Liver (tissue), 9 donors: Measurements from ENCODE around the gene DISP3. TPM values are rescaled to one million over a fixed set of nuclear protein-coding genes. Genes with fewer than 3 reads are reported as not detected.
"Not testable (repeated sequence)": the region's sequence is repeated elsewhere in the genome, so short reads cannot be mapped to it uniquely, and the experiment has no call there.

Experiments used
- DNase-seq: peaks from one replicate; pipeline ENCODE4 v3.0.0-alpha.2; 2017; ENCODE audit warnings: low spot score
- H3K27ac ChIP-seq, 2 donors: one replicate each; pipeline ENCODE4 v1.7.0; 2013; ENCODE audit warnings: inconsistent platforms in 2 of 2, low read length in 2 of 2, control low read depth in 1 of 2, low read depth in 1 of 2, mild to moderate bottlenecking in 1 of 2
- H3K27me3 ChIP-seq, 4 donors: one replicate each; pipeline versions ENCODE4 v1.6.1 to v1.7.0; 2013; ENCODE audit warnings: low read length in 3 of 4, inconsistent platforms in 1 of 4, mild to moderate bottlenecking in 1 of 4, moderate library complexity in 1 of 4; ENCODE audit not compliant: control insufficient read depth in 4 of 4, insufficient read depth in 4 of 4
- H3K36me3 ChIP-seq, 4 donors: one replicate each; pipeline versions ENCODE4 v1.6.1 to v1.7.0; 2013; ENCODE audit warnings: low read length in 3 of 4, mild to moderate bottlenecking in 3 of 4, low read depth in 1 of 4, moderate library complexity in 1 of 4; ENCODE audit not compliant: control insufficient read depth in 4 of 4, insufficient read depth in 3 of 4
- H3K4me1 ChIP-seq, 4 donors: one replicate each; pipeline versions ENCODE4 v1.6.1 to v1.7.0; 2013; ENCODE audit warnings: low read length in 3 of 4, mild to moderate bottlenecking in 3 of 4, moderate library complexity in 1 of 4; ENCODE audit not compliant: control insufficient read depth in 4 of 4, insufficient read depth in 4 of 4
- H3K4me3 ChIP-seq, 3 donors: one replicate each; pipeline versions ENCODE4 v1.6.1 to v1.7.0; 2013; ENCODE audit warnings: low read length in 3 of 3, control low read depth in 1 of 3, low read depth in 1 of 3, mild to moderate bottlenecking in 1 of 3
- H3K9ac ChIP-seq, 2 donors: one replicate each; pipeline ENCODE4 v1.7.0; 2013; ENCODE audit warnings: low read length in 2 of 2, mild to moderate bottlenecking in 2 of 2, moderate library complexity in 2 of 2, control low read depth in 1 of 2, low read depth in 1 of 2
- H3K9me3 ChIP-seq, 4 donors: one replicate each; pipeline versions ENCODE4 v1.6.1 to v1.7.0; 2013; ENCODE audit warnings: low read length in 3 of 4; ENCODE audit not compliant: control insufficient read depth in 4 of 4
- EGR1 ChIP-seq, 2 donors: IDR thresholded peaks; 2 replicates each; pipeline ENCODE4 v1.6.1; 2016 to 2018; ENCODE audit warnings: antibody characterized with exemption in 2 of 2, low read depth in 2 of 2
- FOXA1 ChIP-seq: IDR thresholded peaks from 2 replicates; pipeline ENCODE4 v1.6.1; 2016; ENCODE audit warnings: antibody characterized with exemption
- FOXA2 ChIP-seq: IDR thresholded peaks from 2 replicates; pipeline ENCODE4 v1.6.1; 2016; ENCODE audit warnings: antibody characterized with exemption
- GABPA ChIP-seq, 2 donors: IDR thresholded peaks in 1 of 2; conservative IDR thresholded peaks in 1 of 2; 2 replicates each; pipeline ENCODE4 v1.6.1; 2016; ENCODE audit warnings: antibody characterized with exemption in 2 of 2, mild to moderate bottlenecking in 1 of 2, moderate library complexity in 1 of 2
- HNF4A ChIP-seq, 2 donors: conservative IDR thresholded peaks; 2 replicates each; pipeline ENCODE4 v1.6.1; 2016; ENCODE audit warnings: antibody characterized with exemption in 2 of 2, mild to moderate bottlenecking in 2 of 2
- HNF4G ChIP-seq: IDR thresholded peaks from 2 replicates; pipeline ENCODE4 v1.6.1; 2016; ENCODE audit warnings: antibody characterized with exemption
- JUND ChIP-seq, 2 donors: IDR thresholded peaks; 2 replicates each; pipeline ENCODE4 v1.6.1; 2016; ENCODE audit warnings: antibody characterized with exemption in 2 of 2
- NR2F2 ChIP-seq: IDR thresholded peaks from 2 replicates; pipeline ENCODE4 v1.6.1; 2016; ENCODE audit warnings: antibody characterized with exemption
- RAD21 ChIP-seq, 2 donors: IDR thresholded peaks; 2 replicates each; pipeline ENCODE4 v1.6.1; 2016; ENCODE audit warnings: antibody characterized with exemption in 2 of 2, mild to moderate bottlenecking in 2 of 2
- RXRA ChIP-seq, 2 donors: IDR thresholded peaks; 2 replicates each; pipeline ENCODE4 v1.6.1; 2017 to 2018; ENCODE audit warnings: antibody characterized with exemption in 2 of 2, mild to moderate bottlenecking in 1 of 2
- SP1 ChIP-seq: IDR thresholded peaks from 2 replicates; pipeline ENCODE4 v1.6.1; 2018; ENCODE audit warnings: antibody characterized with exemption, mild to moderate bottlenecking
- TAF1 ChIP-seq: conservative IDR thresholded peaks from 2 replicates; pipeline ENCODE4 v1.6.1; 2016; ENCODE audit warnings: antibody characterized with exemption, mild to moderate bottlenecking
- YY1 ChIP-seq: IDR thresholded peaks from 2 replicates; pipeline ENCODE4 v1.6.1; 2016; ENCODE audit warnings: antibody characterized with exemption, mild to moderate bottlenecking
- WGBS: extraction: QIAGEN DNeasy Blood & Tissue Kit; methylation state at CpG from one replicate; pipeline ENCODE4 v1.1.7; 2013; 5-methylcytosine and 5-hydroxymethylcytosine counted together
- polyA plus RNA-seq, 2 donors: library from polyadenylated mRNA; stranded (reverse) in 1 of 2; unstranded in 1 of 2; fragments of 200-250 nt in 1 of 2; fragments of >200 nt in 1 of 2; fragmentation: Nextera tagmentation in 1 of 2; extraction: Ambion mirVana in 1 of 2; gene quantifications; one replicate each; pipeline versions ENCODE4 v1.2.1 to v1.2.3, GENCODE V29; 2013 to 2015
- total RNA-seq, 2 donors: library from RNA; depleted of rRNA; stranded (reverse); fragments of >200 nt; gene quantifications; one replicate each; pipeline ENCODE4 v1.2.3, GENCODE V29; 2014
- TF ChIP-seq, protein P1 (sequence below): IDR thresholded peaks from 2 replicates; pipeline ENCODE4 v1.6.1; 2016; ENCODE audit warnings: antibody characterized with exemption
- TF ChIP-seq, protein P2 (sequence below): fragments of 150-350 bp; IDR thresholded peaks from 2 replicates; pipeline ENCODE4 v1.5.1; 2017; ENCODE audit warnings: improper control_type of control experiment, low read depth, low read length; ENCODE audit not compliant: missing input control
- TF ChIP-seq, protein P3 (sequence below): IDR thresholded peaks from 2 replicates; pipeline ENCODE4 v1.6.1; 2016; ENCODE audit warnings: antibody characterized with exemption, mild to moderate bottlenecking
- TF ChIP-seq, protein P4 (sequence below): IDR thresholded peaks from 2 replicates; pipeline ENCODE4 v1.6.1; 2016; ENCODE audit warnings: antibody characterized with exemption
- TF ChIP-seq, protein P5 (sequence below): IDR thresholded peaks from 2 replicates; pipeline ENCODE4 v1.6.1; 2016; ENCODE audit warnings: antibody characterized with exemption
- donor health status: healthy.
- donor health status: healthy.
- donor health status: healthy.
- donor health status: healthy.
- donor health status: healthy.

The DISP3 gene
- total and polyA plus RNA-seq, 4 donors = 0.02 to 0.08 TPM; not detected in 2

DNA sequence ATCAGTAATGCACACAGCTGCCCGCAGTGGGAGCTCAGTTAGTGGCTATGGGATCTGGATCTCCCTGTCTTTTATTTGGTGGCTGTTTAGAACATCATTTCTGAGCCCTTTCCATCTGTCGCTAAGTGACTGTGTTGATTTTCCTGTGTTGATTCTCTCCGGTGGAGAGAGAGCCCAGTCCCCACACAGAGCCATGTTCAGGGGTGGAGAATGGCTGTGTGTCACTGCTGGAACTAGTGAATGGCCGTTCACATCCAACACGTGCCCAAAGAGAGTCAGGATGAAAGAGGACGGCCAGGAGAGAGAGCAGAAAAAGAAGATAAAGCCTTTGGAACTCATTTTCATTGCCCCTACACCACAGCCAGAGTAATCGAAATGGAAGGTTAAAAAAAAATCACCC is 99.0 kb downstream of the DISP3 start:
- no peaks in the 10 kb centered on the region for H3K4me1 ChIP-seq
- H3K27ac ChIP-seq = no peak overlapping the region
- no peaks in the 10 kb centered on the region for H3K36me3 ChIP-seq
- no peak overlapping the region for H3K4me3 ChIP-seq
- WGBS = 59% methylated on average over 7 of the region's 7 CpGs
- no peak for TF ChIP-seq TAF1
- no peak for TF ChIP-seq FOXA2
- TF ChIP-seq, protein P1, sequence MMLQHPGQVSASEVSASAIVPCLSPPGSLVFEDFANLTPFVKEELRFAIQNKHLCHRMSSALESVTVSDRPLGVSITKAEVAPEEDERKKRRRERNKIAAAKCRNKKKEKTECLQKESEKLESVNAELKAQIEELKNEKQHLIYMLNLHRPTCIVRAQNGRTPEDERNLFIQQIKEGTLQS = no peak
- no peak for TF ChIP-seq FOXA1
- no peak for TF ChIP-seq YY1
- TF ChIP-seq GABPA (IDR thresholded peaks at IDR 0.05 in 1 of 2, conservative IDR thresholded peaks at IDR 0.05 in 1 of 2) = no peak
- no peak for DNase-seq
- H3K9ac ChIP-seq = no peak overlapping the region
- H3K27me3 ChIP-seq = peaks cover 0 to 5% (median 0%) of the 10 kb centered on the region in 4 donors
- no peaks in the 10 kb centered on the region for H3K9me3 ChIP-seq

DNA sequence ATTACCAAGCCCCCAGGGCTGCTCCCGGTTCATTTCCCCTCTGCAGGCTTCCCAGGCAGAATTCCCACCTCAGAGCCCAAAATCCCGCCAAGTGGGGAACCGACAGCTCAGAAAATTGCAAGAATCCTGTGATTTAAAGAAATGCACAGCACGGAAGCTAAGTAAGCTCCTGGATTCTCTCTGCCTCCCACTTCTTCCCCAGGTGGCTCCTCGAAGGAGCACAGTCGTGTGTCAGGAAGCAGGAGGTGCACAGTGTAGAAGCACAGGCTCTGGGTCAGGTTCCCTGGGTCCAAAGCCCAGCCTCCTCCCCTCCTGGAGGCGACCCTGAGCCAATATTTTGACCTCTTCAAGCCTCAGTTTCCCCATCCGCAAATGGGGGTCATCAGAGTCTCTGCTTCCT is 100.6 kb downstream of the DISP3 start:
- WGBS = 56% methylated on average over 8 of the region's 8 CpGs
- Histone ChIP-seq H3K4me3 (no peak overlapping the region), H3K36me3 (no peaks in the 10 kb centered on the region), H3K9me3 (no peaks in the 10 kb centered on the region), H3K27me3 (peaks cover 0 to 7% (median 0%) of the 10 kb centered on the region in 4 donors), H3K27ac (no peak overlapping the region), H3K4me1 (no peaks in the 10 kb centered on the region), H3K9ac (no peak overlapping the region)
- TF ChIP-seq, protein P2, sequence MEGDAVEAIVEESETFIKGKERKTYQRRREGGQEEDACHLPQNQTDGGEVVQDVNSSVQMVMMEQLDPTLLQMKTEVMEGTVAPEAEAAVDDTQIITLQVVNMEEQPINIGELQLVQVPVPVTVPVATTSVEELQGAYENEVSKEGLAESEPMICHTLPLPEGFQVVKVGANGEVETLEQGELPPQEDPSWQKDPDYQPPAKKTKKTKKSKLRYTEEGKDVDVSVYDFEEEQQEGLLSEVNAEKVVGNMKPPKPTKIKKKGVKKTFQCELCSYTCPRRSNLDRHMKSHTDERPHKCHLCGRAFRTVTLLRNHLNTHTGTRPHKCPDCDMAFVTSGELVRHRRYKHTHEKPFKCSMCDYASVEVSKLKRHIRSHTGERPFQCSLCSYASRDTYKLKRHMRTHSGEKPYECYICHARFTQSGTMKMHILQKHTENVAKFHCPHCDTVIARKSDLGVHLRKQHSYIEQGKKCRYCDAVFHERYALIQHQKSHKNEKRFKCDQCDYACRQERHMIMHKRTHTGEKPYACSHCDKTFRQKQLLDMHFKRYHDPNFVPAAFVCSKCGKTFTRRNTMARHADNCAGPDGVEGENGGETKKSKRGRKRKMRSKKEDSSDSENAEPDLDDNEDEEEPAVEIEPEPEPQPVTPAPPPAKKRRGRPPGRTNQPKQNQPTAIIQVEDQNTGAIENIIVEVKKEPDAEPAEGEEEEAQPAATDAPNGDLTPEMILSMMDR = no peak
- TF ChIP-seq, protein P1 = no peak
- TF ChIP-seq, protein P3, sequence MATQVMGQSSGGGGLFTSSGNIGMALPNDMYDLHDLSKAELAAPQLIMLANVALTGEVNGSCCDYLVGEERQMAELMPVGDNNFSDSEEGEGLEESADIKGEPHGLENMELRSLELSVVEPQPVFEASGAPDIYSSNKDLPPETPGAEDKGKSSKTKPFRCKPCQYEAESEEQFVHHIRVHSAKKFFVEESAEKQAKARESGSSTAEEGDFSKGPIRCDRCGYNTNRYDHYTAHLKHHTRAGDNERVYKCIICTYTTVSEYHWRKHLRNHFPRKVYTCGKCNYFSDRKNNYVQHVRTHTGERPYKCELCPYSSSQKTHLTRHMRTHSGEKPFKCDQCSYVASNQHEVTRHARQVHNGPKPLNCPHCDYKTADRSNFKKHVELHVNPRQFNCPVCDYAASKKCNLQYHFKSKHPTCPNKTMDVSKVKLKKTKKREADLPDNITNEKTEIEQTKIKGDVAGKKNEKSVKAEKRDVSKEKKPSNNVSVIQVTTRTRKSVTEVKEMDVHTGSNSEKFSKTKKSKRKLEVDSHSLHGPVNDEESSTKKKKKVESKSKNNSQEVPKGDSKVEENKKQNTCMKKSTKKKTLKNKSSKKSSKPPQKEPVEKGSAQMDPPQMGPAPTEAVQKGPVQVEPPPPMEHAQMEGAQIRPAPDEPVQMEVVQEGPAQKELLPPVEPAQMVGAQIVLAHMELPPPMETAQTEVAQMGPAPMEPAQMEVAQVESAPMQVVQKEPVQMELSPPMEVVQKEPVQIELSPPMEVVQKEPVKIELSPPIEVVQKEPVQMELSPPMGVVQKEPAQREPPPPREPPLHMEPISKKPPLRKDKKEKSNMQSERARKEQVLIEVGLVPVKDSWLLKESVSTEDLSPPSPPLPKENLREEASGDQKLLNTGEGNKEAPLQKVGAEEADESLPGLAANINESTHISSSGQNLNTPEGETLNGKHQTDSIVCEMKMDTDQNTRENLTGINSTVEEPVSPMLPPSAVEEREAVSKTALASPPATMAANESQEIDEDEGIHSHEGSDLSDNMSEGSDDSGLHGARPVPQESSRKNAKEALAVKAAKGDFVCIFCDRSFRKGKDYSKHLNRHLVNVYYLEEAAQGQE = no peak
- TF ChIP-seq, protein P4, sequence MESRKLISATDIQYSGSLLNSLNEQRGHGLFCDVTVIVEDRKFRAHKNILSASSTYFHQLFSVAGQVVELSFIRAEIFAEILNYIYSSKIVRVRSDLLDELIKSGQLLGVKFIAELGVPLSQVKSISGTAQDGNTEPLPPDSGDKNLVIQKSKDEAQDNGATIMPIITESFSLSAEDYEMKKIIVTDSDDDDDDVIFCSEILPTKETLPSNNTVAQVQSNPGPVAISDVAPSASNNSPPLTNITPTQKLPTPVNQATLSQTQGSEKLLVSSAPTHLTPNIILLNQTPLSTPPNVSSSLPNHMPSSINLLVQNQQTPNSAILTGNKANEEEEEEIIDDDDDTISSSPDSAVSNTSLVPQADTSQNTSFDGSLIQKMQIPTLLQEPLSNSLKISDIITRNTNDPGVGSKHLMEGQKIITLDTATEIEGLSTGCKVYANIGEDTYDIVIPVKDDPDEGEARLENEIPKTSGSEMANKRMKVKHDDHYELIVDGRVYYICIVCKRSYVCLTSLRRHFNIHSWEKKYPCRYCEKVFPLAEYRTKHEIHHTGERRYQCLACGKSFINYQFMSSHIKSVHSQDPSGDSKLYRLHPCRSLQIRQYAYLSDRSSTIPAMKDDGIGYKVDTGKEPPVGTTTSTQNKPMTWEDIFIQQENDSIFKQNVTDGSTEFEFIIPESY = no peak
- TF ChIP-seq TAF1 = no peak
- no peak for TF ChIP-seq HNF4A (conservative IDR thresholded peaks at IDR 0.05)
- TF ChIP-seq, protein P5, sequence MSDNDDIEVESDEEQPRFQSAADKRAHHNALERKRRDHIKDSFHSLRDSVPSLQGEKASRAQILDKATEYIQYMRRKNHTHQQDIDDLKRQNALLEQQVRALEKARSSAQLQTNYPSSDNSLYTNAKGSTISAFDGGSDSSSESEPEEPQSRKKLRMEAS = no peak
- no peak for TF ChIP-seq EGR1 (IDR thresholded peaks at IDR 0.05; ENCODE audit: low read depth in 2 of 2)
- TF ChIP-seq HNF4G = no peak
- TF ChIP-seq SP1 = no peak
- TF ChIP-seq RXRA (IDR thresholded peaks at IDR 0.05) = no peak
- no peak for TF ChIP-seq GABPA (IDR thresholded peaks at IDR 0.05 in 1 of 2, conservative IDR thresholded peaks at IDR 0.05 in 1 of 2)
- no peak for TF ChIP-seq NR2F2
- no peak for TF ChIP-seq RAD21 (IDR thresholded peaks at IDR 0.05)
- no peak for TF ChIP-seq FOXA1
- TF ChIP-seq FOXA2 = no peak
- no peak for TF ChIP-seq YY1
- TF ChIP-seq JUND (IDR thresholded peaks at IDR 0.05) = no peak
- DNase-seq = no peak

DNA sequence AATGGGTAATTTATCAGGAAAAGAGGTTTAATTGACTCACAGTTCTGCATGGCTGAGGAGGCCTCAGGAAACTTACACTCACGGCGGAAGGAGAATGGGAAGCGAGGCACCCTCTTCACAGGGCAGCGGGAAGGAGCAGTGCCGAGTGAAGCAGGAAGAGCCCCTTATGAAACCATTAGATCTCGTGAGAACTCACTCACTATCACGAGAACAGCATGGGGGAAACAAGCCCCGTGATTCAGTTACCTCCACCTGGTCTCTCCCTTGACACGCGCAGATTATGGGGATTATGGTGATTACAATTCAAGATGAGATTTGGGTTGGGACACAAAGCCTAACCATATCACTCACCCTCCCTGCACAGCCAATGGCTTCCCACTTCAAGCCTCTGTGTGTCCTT is 101.1 kb downstream of the DISP3 start:
- not testable (repeated sequence) for DNase-seq
- 47% methylated on average over 10 of the region's 10 CpGs for WGBS

More for the DNA sequence above, 101.1 kb downstream of the DISP3 start:
- not testable (repeated sequence) for H3K9me3 ChIP-seq, H3K36me3 ChIP-seq, H3K27me3 ChIP-seq, H3K27ac ChIP-seq, H3K9ac ChIP-seq, H3K4me3 ChIP-seq, H3K4me1 ChIP-seq
